HepG2 (cell line): ENCODE data around the gene MAN1C1. TPM values are rescaled to one million over a fixed set of nuclear protein-coding genes. Genes with fewer than 3 reads are reported as not detected.

Source experiments
- AKAP8 ChIP-seq: sonication (generic); formaldehyde crosslinking; IDR thresholded peaks from 2 replicates; pipeline ENCODE4 v1.5.1; 2020; ENCODE audit warnings: mild to moderate bottlenecking, missing genetic modification reagents
- ASH2L ChIP-seq: fragments of 300-600, 200-600 bp; sonication (generic); IDR thresholded peaks from 2 replicates; pipeline ENCODE4 v1.7.0; 2017; ENCODE audit warnings: low read depth, mild to moderate bottlenecking, moderate library complexity, mixed read lengths, low read length; ENCODE audit not compliant: insufficient read length
- CBFB ChIP-seq: sonication (generic); formaldehyde crosslinking; IDR thresholded peaks from 2 replicates; pipeline ENCODE4 v1.4.0; 2020; ENCODE audit warnings: missing genetic modification reagents
- EP300 ChIP-seq, 3 experiments: sonication (generic) in 1 of 3; formaldehyde crosslinking in 1 of 3; IDR thresholded peaks; 2 replicates each; pipeline versions ENCODE4 v1.5.1 to v1.6.1; 2011 to 2020; ENCODE audit warnings: low read depth in 2 of 3, low read length in 2 of 3, borderline replicate concordance in 1 of 3, improper control_type of control experiment in 1 of 3, mild to moderate bottlenecking in 1 of 3, missing genetic modification reagents in 1 of 3, moderate library complexity in 1 of 3
- FOXC1 ChIP-seq: sonication (generic); formaldehyde crosslinking; IDR thresholded peaks from 2 replicates; pipeline ENCODE4 v1.8.0; 2022; ENCODE audit warnings: mild to moderate bottlenecking, missing genetic modification reagents, borderline replicate concordance
- HNRNPLL ChIP-seq: fragments of 200-400 bp; formaldehyde crosslinking; IDR thresholded peaks from 2 replicates; pipeline ENCODE4 v1.6.1; 2017; ENCODE audit warnings: mild to moderate bottlenecking, low read depth, low read length; ENCODE audit not compliant: poor library complexity, severe bottlenecking
- MED1 ChIP-seq: sonication (generic); formaldehyde crosslinking; IDR thresholded peaks from 2 replicates; pipeline ENCODE4 v1.4.0; 2020; ENCODE audit warnings: missing genetic modification reagents
- MEIS2 ChIP-seq: sonication (generic); formaldehyde crosslinking; IDR thresholded peaks from 2 replicates; pipeline ENCODE4 v1.9.0; 2021; ENCODE audit warnings: mild to moderate bottlenecking, missing genetic modification reagents
- NFAT5 ChIP-seq: sonication (generic); formaldehyde crosslinking; IDR thresholded peaks from 2 replicates; pipeline ENCODE4 v1.4.0; 2020; ENCODE audit warnings: missing genetic modification reagents
- PHF8 ChIP-seq: sonication (generic); formaldehyde crosslinking; IDR thresholded peaks from 2 replicates; pipeline ENCODE4 v1.5.0; 2020; ENCODE audit warnings: missing genetic modification reagents
- TAF1 ChIP-seq: sonication (generic); formaldehyde crosslinking; IDR thresholded peaks from 2 replicates; pipeline ENCODE4 v1.4.0; 2020; ENCODE audit warnings: missing genetic modification reagents
- TARDBP ChIP-seq: sonication (generic); formaldehyde crosslinking; IDR thresholded peaks from 2 replicates; pipeline ENCODE4 v1.8.0; 2022; ENCODE audit warnings: mild to moderate bottlenecking, missing genetic modification reagents
- TEAD3 ChIP-seq: optimal IDR thresholded peaks from 2 replicates; pipeline ENCODE3; 2016; ENCODE audit warnings: borderline replicate concordance
- ZNF24 ChIP-seq: fragments of 450-650 bp; IDR thresholded peaks from 2 replicates; pipeline ENCODE4 v1.6.1; 2017; ENCODE audit warnings: antibody characterized with exemption, mild to moderate bottlenecking
- ZNF501 ChIP-seq: sonication (generic); formaldehyde crosslinking; IDR thresholded peaks from 2 replicates; pipeline ENCODE4 v1.5.1; 2020; ENCODE audit warnings: mild to moderate bottlenecking, moderate library complexity, missing genetic modification reagents
- ZNF550 ChIP-seq: sonication (generic); formaldehyde crosslinking; IDR thresholded peaks from 2 replicates; pipeline ENCODE4 v1.4.0; 2020; ENCODE audit warnings: mild to moderate bottlenecking, missing genetic modification reagents, borderline replicate concordance
- ZNF609 ChIP-seq: sonication (generic); formaldehyde crosslinking; IDR thresholded peaks from 2 replicates; pipeline ENCODE4 v1.4.0; 2020; ENCODE audit warnings: mild to moderate bottlenecking, missing genetic modification reagents, borderline replicate concordance
- polyA plus RNA-seq, 8 experiments: library from polyadenylated mRNA; depleted of rRNA in 3 of 8; stranded (reverse) in 7 of 8; unstranded in 1 of 8; fragments of >200 nt; fragmentation: Illumina TruSeq in 4 of 8; extraction: Trizol in 4 of 8; gene quantifications; 2 replicates each; pipeline versions ENCODE4 v1.2.1 to v1.2.3, GENCODE V29; 2011 to 2016; ENCODE audit warnings: low read depth in 4 of 8, missing spikeins in 1 of 8, mixed read lengths in 1 of 8; ENCODE audit not compliant: insufficient read depth in 1 of 8
- total RNA-seq, 5 experiments: library from RNA; depleted of rRNA; stranded (reverse); fragments of >200 nt; fragmentation: Illumina TruSeq; extraction: Trizol; gene quantifications; 2 replicates each; pipeline ENCODE4 v1.2.3, GENCODE V29; 2016; ENCODE audit warnings: low read depth in 1 of 5

The MAN1C1 gene
- total and polyA plus RNA-seq, 2 of the 13 experiments (the other 11 are each of a cell fraction or from before 2014, with no cell fraction given), result 0.18 to 0.49 TPM

GRCh38 chr1:25819491-25820246 is 203.1 kb downstream of the MAN1C1 start, which contains the start of gene MTFR1L (continued):
- TF ChIP-seq ZNF609 (CRISPR knock-in tag) (peak; percentile 51; the same call in 1 of the 2 replicates), NFAT5 (CRISPR knock-in tag) (no peak), ZNF550 (CRISPR knock-in tag) (no peak), PHF8 (peak; percentile 77), ZNF24 (no peak), EP300 (IDR thresholded peaks at IDR 0.05; ENCODE audit: low read depth in 2 of 2, low read length in 2 of 2) (no peak), EP300 (CRISPR knock-in tag; IDR thresholded peaks at IDR 0.05; ENCODE audit: borderline replicate concordance) (peak; percentile 63), TEAD3 (CRISPR knock-in tag) (peak; percentile 34), AKAP8 (CRISPR knock-in tag) (no peak; the same call in 1 of the 2 replicates), HNRNPLL (peak; percentile 72), MED1 (CRISPR knock-in tag) (peak; percentile 59), ZNF501 (CRISPR knock-in tag) (peak; percentile 74; the same call in 1 of the 2 replicates), FOXC1 (peak; percentile 94; the same call in 1 of the 2 replicates), CBFB (0 out of 2 replicates have a peak, but pooled peaks have one; percentile 32), TAF1 (CRISPR knock-in tag) (peak; percentile 83), TARDBP (peak; percentile 86; the same call in 1 of the 2 replicates), MEIS2 (peak; percentile 54; the same call in 1 of the 2 replicates), ASH2L (no peak)
